GM12873 (cell line): Measurements from ENCODE around the gene LSR.

Source experiments
- CTCF ChIP-seq: IDR thresholded peaks from 2 replicates; pipeline ENCODE4 v1.5.1; 2012; ENCODE audit warnings: low read depth, mild to moderate bottlenecking, moderate library complexity, low read length, control low read depth; ENCODE audit not compliant: insufficient read depth; ENCODE audit errors: missing control alignments

The LSR gene

GRCh38 chr19:35276706-35277281, 28.0 kb downstream of the LSR start:
- TF ChIP-seq CTCF: no peak

GRCh38 chr19:35278578-35279284, 29.9 kb downstream of the LSR start:
- no peak for TF ChIP-seq CTCF

- TF ChIP-seq CTCF: no peak
These were observed 30.6 kb downstream of the LSR start for GRCh38 chr19:35279374-35279773.

GRCh38 chr19:35279985-35280821, 31.4 kb downstream of the LSR start:
- no peak for TF ChIP-seq CTCF

- TF ChIP-seq CTCF: no peak
These were observed 32.5 kb downstream of the LSR start for GRCh38 chr19:35281303-35281702.

GRCh38 chr19:35284153-35285094, 35.6 kb downstream of the LSR start:
- TF ChIP-seq CTCF: no peak
